Neural progenitor cell (in vitro differentiated cells): ENCODE results near the gene SPINK13. TPM values are rescaled to one million over a fixed set of nuclear protein-coding genes. Genes with fewer than 3 reads are reported as not detected.

ENCODE experiments used
- DNase-seq: peaks from one replicate; pipeline ENCODE4 v3.0.0-alpha.2; 2016; ENCODE audit warnings: low spot score
- H2AFZ ChIP-seq: fragments of 200-600 bp; sonication (generic); replicated peaks from 2 replicates; pipeline ENCODE4 v1.6.1; 2016; ENCODE audit warnings: antibody characterized with exemption
- H3F3A ChIP-seq: fragments of 200-600 bp; sonication (generic); 2 replicates; pipeline ENCODE4 v1.6.1; 2016; ENCODE audit warnings: antibody characterized with exemption, low read depth
- H3K27ac ChIP-seq: fragments of 200-600 bp; sonication (generic); 2 replicates; pipeline ENCODE4 v1.5.1; 2016; ENCODE audit warnings: mild to moderate bottlenecking
- H3K27me3 ChIP-seq: fragments of 200-600 bp; sonication (generic); 2 replicates; pipeline ENCODE4 v1.6.1; 2016; ENCODE audit warnings: mild to moderate bottlenecking, moderate library complexity
- H3K36me3 ChIP-seq: fragments of 200-600 bp; sonication (generic); 2 replicates; pipeline ENCODE4 v1.5.1; 2016
- H3K4me1 ChIP-seq: fragments of 200-600 bp; sonication (generic); 2 replicates; pipeline ENCODE4 v1.6.1; 2016; ENCODE audit warnings: mixed run types
- H3K4me2 ChIP-seq: fragments of 200-600 bp; sonication (generic); 2 replicates; pipeline ENCODE4 v1.6.1; 2016
- H3K4me3 ChIP-seq: fragments of 200-600 bp; sonication (generic); 2 replicates; pipeline ENCODE4 v1.5.1; 2016
- H3K79me2 ChIP-seq: fragments of 200-600 bp; sonication (generic); 2 replicates; pipeline ENCODE4 v1.6.1; 2016; ENCODE audit warnings: low read depth
- H3K9ac ChIP-seq: fragments of 200-600 bp; sonication (generic); 2 replicates; pipeline ENCODE4 v1.6.1; 2016
- H3K9me3 ChIP-seq: fragments of 200-600 bp; sonication (generic); 2 replicates; pipeline ENCODE4 v1.5.1; 2016; ENCODE audit warnings: low read depth
- H4K20me1 ChIP-seq: fragments of 200-600 bp; sonication (generic); 2 replicates; pipeline ENCODE4 v1.6.1; 2016; ENCODE audit warnings: low read depth
- H3K27ac Mint-ChIP-seq: 3 replicates; pipeline ENCODE4 v1.8.0; 2021; ENCODE audit warnings: mixed read lengths
- H3K27me3 Mint-ChIP-seq: 2 replicates; pipeline ENCODE4 v1.8.0; 2022; ENCODE audit warnings: low read depth, mild to moderate bottlenecking, inconsistent platforms, moderate library complexity, mixed read lengths; ENCODE audit not compliant: insufficient read depth
- H3K36me3 Mint-ChIP-seq: 3 replicates; pipeline ENCODE4 v1.8.0; 2021; ENCODE audit warnings: mixed read lengths
- H3K4me1 Mint-ChIP-seq: 3 replicates; pipeline ENCODE4 v1.8.0; 2021; ENCODE audit warnings: mixed read lengths
- H3K4me3 Mint-ChIP-seq: 3 replicates; pipeline ENCODE4 v1.8.0; 2021; ENCODE audit warnings: mild to moderate bottlenecking, moderate library complexity, mixed read lengths
- H3K9me3 Mint-ChIP-seq: 3 replicates; pipeline ENCODE4 v1.8.0; 2020; ENCODE audit warnings: mixed read lengths
- EZH2 ChIP-seq: fragments of 200-600 bp; sonication (generic); IDR thresholded peaks from 2 replicates; pipeline ENCODE4 v1.6.1; 2017; ENCODE audit warnings: antibody characterized with exemption, mild to moderate bottlenecking, moderate library complexity
- EZH2phosphoT487 ChIP-seq: fragments of 200-600 bp; sonication (generic); IDR thresholded peaks from 2 replicates; pipeline ENCODE4 v1.6.1; 2017; ENCODE audit warnings: antibody characterized with exemption
- total RNA-seq: library from RNA; depleted of rRNA; stranded (reverse); fragments of >200 nt; gene quantifications from 2 replicates; pipeline ENCODE4 v1.2.3, GENCODE V29; 2015; ENCODE audit warnings: low replicate concordance
- TF ChIP-seq, protein P1 (sequence below): fragments of 200-600 bp; sonication (generic); IDR thresholded peaks from 2 replicates; pipeline ENCODE4 v1.5.1; 2017; ENCODE audit warnings: antibody characterized with exemption, mild to moderate bottlenecking

The SPINK13 gene, protein sequence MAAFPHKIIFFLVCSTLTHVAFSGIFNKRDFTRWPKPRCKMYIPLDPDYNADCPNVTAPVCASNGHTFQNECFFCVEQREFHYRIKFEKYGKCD
- total RNA-seq: not detected in 2 replicates

DNA sequence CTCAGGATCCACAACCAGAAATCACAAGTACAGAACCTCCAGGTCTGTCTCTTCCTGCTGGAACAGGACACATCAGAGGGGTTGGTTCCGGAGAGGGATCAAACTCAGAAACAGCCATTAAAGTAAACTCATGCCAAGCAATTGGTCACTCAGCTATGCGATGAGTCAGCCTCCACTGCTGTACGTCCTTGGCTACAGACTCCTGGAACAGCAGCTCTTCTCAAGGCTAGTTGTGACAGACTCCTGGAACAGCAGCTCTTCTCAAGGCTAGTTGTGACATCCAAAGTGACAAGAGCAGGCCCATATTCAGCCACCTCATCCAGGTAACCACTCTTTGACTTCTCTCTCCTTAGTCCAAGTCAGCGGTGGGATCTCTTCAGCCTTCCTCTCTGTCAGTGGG lies at the start of gene SPINK13:
Gene SPINK13 (plus strand): TSS at position 229 of the 400 bp plus-strand sequence. CDS start 1,279 bp downstream, outside the sequence.
- H3K27ac Mint-ChIP-seq: no peak within 1 kb of the TSS

DNA sequence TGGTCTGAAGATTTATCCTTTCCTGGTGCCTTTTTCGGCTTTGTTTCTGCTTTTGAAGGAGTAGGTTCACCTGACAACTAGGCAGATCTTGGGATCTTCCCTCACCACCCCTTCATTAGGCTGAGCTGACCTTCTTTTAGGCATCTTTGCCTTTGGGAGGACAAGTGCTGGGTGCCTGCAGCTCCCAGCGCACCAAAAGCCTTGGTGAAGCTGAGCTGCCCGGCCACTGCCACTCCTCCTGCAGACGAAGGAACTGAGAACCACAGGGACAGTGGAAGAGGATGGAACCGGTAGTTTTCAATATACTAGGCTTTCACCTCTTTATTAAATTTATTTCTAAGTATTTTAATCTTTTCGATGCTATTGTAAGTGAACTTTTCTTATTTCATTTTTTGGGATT lies 47.1 kb upstream of the SPINK13 start:
- no peaks in the 10 kb centered on the region for H3K79me2 ChIP-seq
- H3K27me3 Mint-ChIP-seq: no peaks in the 10 kb centered on the region
- no peak overlapping the region for H3K4me3 ChIP-seq
- no peak overlapping the region for H3K4me3 Mint-ChIP-seq
- H2AFZ ChIP-seq: no peak overlapping the region
- no peak overlapping the region for H3K27ac ChIP-seq
- H3F3A ChIP-seq: no peaks in the 10 kb centered on the region
- no peaks in the 10 kb centered on the region for H3K27me3 ChIP-seq
- H3K4me1 Mint-ChIP-seq: no peaks in the 10 kb centered on the region
- H3K9me3 Mint-ChIP-seq: no peaks in the 10 kb centered on the region
- TF ChIP-seq EZH2 (no peak), EZH2phosphoT487 (no peak)
- TF ChIP-seq, protein P1, sequence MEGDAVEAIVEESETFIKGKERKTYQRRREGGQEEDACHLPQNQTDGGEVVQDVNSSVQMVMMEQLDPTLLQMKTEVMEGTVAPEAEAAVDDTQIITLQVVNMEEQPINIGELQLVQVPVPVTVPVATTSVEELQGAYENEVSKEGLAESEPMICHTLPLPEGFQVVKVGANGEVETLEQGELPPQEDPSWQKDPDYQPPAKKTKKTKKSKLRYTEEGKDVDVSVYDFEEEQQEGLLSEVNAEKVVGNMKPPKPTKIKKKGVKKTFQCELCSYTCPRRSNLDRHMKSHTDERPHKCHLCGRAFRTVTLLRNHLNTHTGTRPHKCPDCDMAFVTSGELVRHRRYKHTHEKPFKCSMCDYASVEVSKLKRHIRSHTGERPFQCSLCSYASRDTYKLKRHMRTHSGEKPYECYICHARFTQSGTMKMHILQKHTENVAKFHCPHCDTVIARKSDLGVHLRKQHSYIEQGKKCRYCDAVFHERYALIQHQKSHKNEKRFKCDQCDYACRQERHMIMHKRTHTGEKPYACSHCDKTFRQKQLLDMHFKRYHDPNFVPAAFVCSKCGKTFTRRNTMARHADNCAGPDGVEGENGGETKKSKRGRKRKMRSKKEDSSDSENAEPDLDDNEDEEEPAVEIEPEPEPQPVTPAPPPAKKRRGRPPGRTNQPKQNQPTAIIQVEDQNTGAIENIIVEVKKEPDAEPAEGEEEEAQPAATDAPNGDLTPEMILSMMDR: no peak
- no peaks in the 10 kb centered on the region for H3K36me3 Mint-ChIP-seq
- H3K27ac Mint-ChIP-seq: no peak overlapping the region
- H3K36me3 ChIP-seq: no peaks in the 10 kb centered on the region
- no peak overlapping the region for H3K9ac ChIP-seq
- no peaks in the 10 kb centered on the region for H4K20me1 ChIP-seq
- no peaks in the 10 kb centered on the region for H3K9me3 ChIP-seq
- no peak overlapping the region for H3K4me2 ChIP-seq
- no peaks in the 10 kb centered on the region for H3K4me1 ChIP-seq
- no peak for DNase-seq

More for the DNA sequence above, at the start of gene SPINK13:
- Histone ChIP-seq H3K79me2 (no peaks in the 10 kb centered on the region), H2AFZ (no peak within 1 kb of the TSS), H3K9me3 (no peaks in the 10 kb centered on the region), H3K4me1 (no peaks in the 10 kb centered on the region), H3K9ac (no peak within 1 kb of the TSS), H3F3A (no peaks in the 10 kb centered on the region), H3K27ac (no peak within 1 kb of the TSS), H3K27me3 (no peaks in the 10 kb centered on the region), H3K36me3 (no peaks in the 10 kb centered on the region), H3K4me3 (no peak within 1 kb of the TSS), H4K20me1 (no peaks in the 10 kb centered on the region), H3K4me2 (no peak within 1 kb of the TSS)
- H3K4me1 Mint-ChIP-seq: no peaks in the 10 kb centered on the region
- H3K27me3 Mint-ChIP-seq: no peaks in the 10 kb centered on the region
- no peak for DNase-seq
- no peak within 1 kb of the TSS for H3K4me3 Mint-ChIP-seq
- no peaks in the 10 kb centered on the region for H3K36me3 Mint-ChIP-seq
- H3K9me3 Mint-ChIP-seq: no peaks in the 10 kb centered on the region
- no peak for TF ChIP-seq EZH2phosphoT487

DNA sequence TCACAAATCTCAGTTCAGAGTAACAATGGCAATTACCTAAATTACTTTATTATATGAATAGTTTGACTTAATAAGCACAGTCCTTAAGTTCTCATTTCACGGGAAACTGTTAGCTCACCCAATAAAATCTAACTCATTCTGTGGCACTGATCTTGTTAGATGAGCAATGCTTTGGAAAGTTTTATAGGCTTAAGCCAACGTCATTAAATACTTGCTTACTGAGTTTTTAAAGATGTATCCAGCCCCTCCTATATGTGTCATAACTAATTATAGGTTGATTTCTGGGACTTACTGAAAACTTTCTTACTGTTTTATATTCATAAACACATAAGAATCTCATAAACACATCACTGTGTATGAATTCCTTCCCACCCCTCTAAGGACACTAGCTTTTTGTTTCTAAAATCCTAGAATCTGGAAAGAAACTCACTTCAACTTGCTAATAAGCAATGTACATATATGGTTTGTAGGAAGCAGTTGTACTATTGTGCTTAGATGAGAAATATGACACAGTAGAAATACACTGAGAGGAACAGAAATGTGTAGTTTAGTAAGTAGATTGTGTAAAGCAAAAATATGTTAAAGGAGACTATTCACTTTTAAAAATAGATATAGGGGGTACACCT lies 44.4 kb upstream of the SPINK13 start:
- Mint-ChIP-seq H3K9me3 (no peaks in the 10 kb centered on the region), H3K27ac (no peak overlapping the region), H3K27me3 (no peaks in the 10 kb centered on the region), H3K36me3 (no peaks in the 10 kb centered on the region), H3K4me3 (no peak overlapping the region), H3K4me1 (no peaks in the 10 kb centered on the region)
- Histone ChIP-seq H3K27me3 (no peaks in the 10 kb centered on the region), H2AFZ (no peak overlapping the region), H3F3A (no peaks in the 10 kb centered on the region), H3K4me2 (no peak overlapping the region), H3K4me1 (no peaks in the 10 kb centered on the region), H3K9me3 (no peaks in the 10 kb centered on the region), H3K36me3 (no peaks in the 10 kb centered on the region), H3K27ac (no peak overlapping the region), H3K79me2 (no peaks in the 10 kb centered on the region), H4K20me1 (no peaks in the 10 kb centered on the region), H3K9ac (no peak overlapping the region), H3K4me3 (no peak overlapping the region)
- TF ChIP-seq, protein P1: no peak
- TF ChIP-seq EZH2phosphoT487 (no peak), EZH2 (no peak)
- DNase-seq: no peak

DNA sequence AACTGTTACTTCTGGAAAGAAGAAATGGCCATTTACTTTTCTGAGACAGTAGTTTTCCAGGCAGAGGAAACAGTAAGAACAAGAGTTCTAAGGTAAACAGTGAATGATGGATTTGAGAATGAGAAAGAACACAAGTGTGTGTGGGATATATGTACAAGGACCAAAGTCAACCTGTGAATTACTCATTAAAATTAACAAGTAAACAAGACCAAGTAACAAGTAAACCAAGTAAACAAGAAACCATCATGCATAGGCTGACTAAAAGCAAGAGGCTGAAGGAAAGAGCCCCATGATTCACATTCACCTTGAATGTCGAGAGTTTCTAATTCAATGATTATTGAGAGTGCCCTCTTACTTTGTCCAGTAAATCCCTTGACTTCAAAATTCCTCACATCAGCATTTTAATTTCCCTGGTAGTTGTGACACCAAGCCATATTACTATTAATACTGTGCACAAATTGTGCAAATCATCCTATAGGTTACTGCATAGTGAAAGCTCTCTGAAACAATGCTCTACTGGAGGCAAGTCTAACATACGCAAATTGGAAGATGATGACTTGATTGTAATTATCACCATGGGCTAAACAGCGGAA lies 40.1 kb upstream of the SPINK13 start:
- Mint-ChIP-seq H3K9me3 (peaks cover 2% of the 10 kb centered on the region), H3K27ac (no peak overlapping the region)

More for the DNA sequence above, 40.1 kb upstream of the SPINK13 start:
- no peaks in the 10 kb centered on the region for H3K9me3 ChIP-seq
- no peaks in the 10 kb centered on the region for H4K20me1 ChIP-seq
- Mint-ChIP-seq H3K4me1 (peaks cover 4% of the 10 kb centered on the region), H3K36me3 (no peaks in the 10 kb centered on the region), H3K4me3 (no peak overlapping the region), H3K27me3 (no peaks in the 10 kb centered on the region)
- no peaks in the 10 kb centered on the region for H3K79me2 ChIP-seq
- H3K27me3 ChIP-seq: no peaks in the 10 kb centered on the region
- no peak overlapping the region for H3K4me3 ChIP-seq
- no peaks in the 10 kb centered on the region for H3F3A ChIP-seq
- TF ChIP-seq EZH2phosphoT487 (no peak), EZH2 (no peak)
- TF ChIP-seq, protein P1: no peak
- no peaks in the 10 kb centered on the region for H3K36me3 ChIP-seq
- H3K9ac ChIP-seq: no peak overlapping the region
- DNase-seq: no peak
- no peak overlapping the region for H2AFZ ChIP-seq
- H3K4me1 ChIP-seq: no peaks in the 10 kb centered on the region
- no peak overlapping the region for H3K27ac ChIP-seq
- H3K4me2 ChIP-seq: no peak overlapping the region
